HCT116 (cell line): Measurements from ENCODE around the gene MAPK8. TPM values are rescaled to one million over a fixed set of nuclear protein-coding genes. Genes with fewer than 3 reads are reported as not detected.

Experiments used
- ATAC-seq: fragments of 200-7000 bp; cut with Tn5 transposase; 2 replicates; pipeline ENCODE4 v1.9.1; 2020; ENCODE audit warnings: mild to moderate bottlenecking, moderate library complexity
- BruUV-seq: library from RNA; stranded (reverse); fragments of 400-500 nt; replicated peaks from 2 replicates; lab custom pipeline; 2021; lab: Mats Ljungman, UMichigan
- CTCF ChIA-PET: fragments of 300-600 bp; sonication (Branson Sonifier 250); formaldehyde crosslinking; loops from one replicate; lab custom pipeline; 2021; ENCODE audit warnings: antibody characterized with exemption; lab: Charles Lee
- POLR2A ChIA-PET: fragments of 300-600, 350-600 bp; sonication (Branson Sonifier 250); formaldehyde crosslinking; loops from one replicate; lab custom pipeline; 2021; ENCODE audit warnings: antibody characterized with exemption; lab: Charles Lee
- RAD21 ChIA-PET, 2 experiments: fragments of 300-600 bp; sonication (Branson Sonifier 250); formaldehyde crosslinking; loops; one replicate each; lab custom pipeline; 2023; ENCODE audit warnings: low total read pairs in 2 of 2; ENCODE audit not compliant: uncharacterized antibody in 2 of 2, unreplicated experiment in 2 of 2, low non-redundant PET in 1 of 2; lab: Charles Lee
- DNase-seq: peaks from one replicate; pipeline ENCODE4 v3.0.0-alpha.2; 2010; ENCODE audit warnings: low read depth, low spot score
- H2AFZ ChIP-seq: fragments of 200-600 bp; shearing (Covaris generic), sonication (generic); 2 replicates; pipeline ENCODE4 v1.6.1; 2017; ENCODE audit warnings: low read depth, mixed run types, mixed read lengths, antibody characterized with exemption, low read length; ENCODE audit not compliant: poor library complexity, severe bottlenecking
- H3K27ac ChIP-seq: 2 replicates; pipeline ENCODE4 v1.5.1; 2012; ENCODE audit warnings: low read depth, low read length
- H3K27me3 ChIP-seq: fragments of 200-600 bp; sonication (generic); 2 replicates; pipeline ENCODE4 v1.6.1; 2016; ENCODE audit warnings: mixed run types, low read length, mixed read lengths; ENCODE audit not compliant: insufficient read depth
- H3K36me3 ChIP-seq, 2 experiments: fragments of 200-500 bp in 1 of 2; fragments of 200-600 bp in 1 of 2; sonication (Bioruptor generic) in 1 of 2; sonication (generic) in 1 of 2; 2 replicates each; pipeline versions ENCODE4 v1.5.1 to v1.6.1; 2014 to 2016; ENCODE audit warnings: low read length in 2 of 2, inconsistent platforms in 1 of 2, mixed read lengths in 1 of 2, mixed run types in 1 of 2; ENCODE audit not compliant: insufficient read depth in 2 of 2, control insufficient read depth in 1 of 2
- H3K4me1 ChIP-seq, 2 experiments: fragments of 200-600 bp in 1 of 2; sonication (generic) in 1 of 2; 2 replicates each; pipeline versions ENCODE4 v1.5.1 to v1.6.1; 2012 to 2017; ENCODE audit warnings: low read length in 2 of 2, inconsistent platforms in 1 of 2, mild to moderate bottlenecking in 1 of 2, mixed read lengths in 1 of 2, mixed run types in 1 of 2, moderate library complexity in 1 of 2; ENCODE audit not compliant: insufficient read depth in 2 of 2, control insufficient read depth in 1 of 2
- H3K4me2 ChIP-seq: fragments of 200-600 bp; sonication (generic); 2 replicates; pipeline ENCODE4 v1.6.1; 2017; ENCODE audit warnings: mixed run types, low read length, mixed read lengths
- H3K4me3 ChIP-seq, 2 experiments: fragments of 200-600 bp in 1 of 2; sonication (generic) in 1 of 2; replicated peaks in 1 of 2; 2 replicates each; pipeline ENCODE4 v1.5.1; 2011 to 2016; ENCODE audit warnings: low read length in 2 of 2, control low read depth in 1 of 2, low read depth in 1 of 2, mild to moderate bottlenecking in 1 of 2, mixed read lengths in 1 of 2, mixed run types in 1 of 2
- H3K79me2 ChIP-seq: fragments of 200-600 bp; sonication (generic); 2 replicates; pipeline ENCODE4 v1.6.1; 2017; ENCODE audit warnings: mild to moderate bottlenecking, mixed run types, low read length, moderate library complexity, mixed read lengths; ENCODE audit not compliant: insufficient read depth
- H3K9ac ChIP-seq: fragments of 200-600 bp; sonication (generic); 2 replicates; pipeline ENCODE4 v1.6.1; 2016; ENCODE audit warnings: low read length, mixed read lengths
- H3K9me2 ChIP-seq: fragments of 200-600 bp; sonication (generic), shearing (Covaris generic); 2 replicates; pipeline ENCODE4 v1.6.1; 2017; ENCODE audit warnings: mixed run types, mild to moderate bottlenecking, moderate library complexity; ENCODE audit not compliant: insufficient read depth
- H3K9me3 ChIP-seq, 2 experiments: fragments of 200-500 bp in 1 of 2; fragments of 200-600 bp in 1 of 2; sonication (Bioruptor generic) in 1 of 2; sonication (generic) in 1 of 2; 2 replicates each; pipeline ENCODE4 v1.6.1; 2014 to 2017; ENCODE audit warnings: low read length in 2 of 2, mixed read lengths in 2 of 2, inconsistent platforms in 1 of 2, low read depth in 1 of 2, mild to moderate bottlenecking in 1 of 2, mixed run types in 1 of 2, moderate library complexity in 1 of 2; ENCODE audit not compliant: control insufficient read depth in 1 of 2, insufficient read depth in 1 of 2
- H4K20me1 ChIP-seq: fragments of 200-600 bp; sonication (generic), shearing (Covaris generic); 2 replicates; pipeline ENCODE4 v1.6.1; 2017; ENCODE audit warnings: mixed run types, mild to moderate bottlenecking, moderate library complexity; ENCODE audit not compliant: insufficient read depth
- ATF3 ChIP-seq: IDR thresholded peaks from 2 replicates; pipeline ENCODE4 v1.6.1; 2012
- CBX3 ChIP-seq: IDR thresholded peaks from 2 replicates; pipeline ENCODE4 v1.6.1; 2012; ENCODE audit warnings: low read depth
- CEBPB ChIP-seq: IDR thresholded peaks from 2 replicates; pipeline ENCODE4 v1.6.1; 2012; ENCODE audit warnings: low read depth
- CTCF ChIP-seq, 3 experiments: fragments of 200-600 bp in 1 of 3; sonication (generic) in 1 of 3; IDR thresholded peaks in 2 of 3; conservative IDR thresholded peaks in 1 of 3; 2 replicates each; pipeline ENCODE4 v1.5.1; 2012 to 2017; ENCODE audit warnings: low read depth in 2 of 3, low read length in 2 of 3, antibody characterized with exemption in 1 of 3, borderline replicate concordance in 1 of 3, control low read depth in 1 of 3, mild to moderate bottlenecking in 1 of 3, mixed read lengths in 1 of 3, mixed run types in 1 of 3, moderate library complexity in 1 of 3; ENCODE audit not compliant: insufficient read depth in 1 of 3
- ELF1 ChIP-seq: IDR thresholded peaks from 2 replicates; pipeline ENCODE4 v1.6.1; 2012; ENCODE audit warnings: low read depth, borderline replicate concordance
- EZH2 ChIP-seq: fragments of 200-600 bp; sonication (generic); IDR thresholded peaks from 2 replicates; pipeline ENCODE4 v1.6.1; 2017; ENCODE audit warnings: antibody characterized with exemption, mixed run types
- EZH2phosphoT487 ChIP-seq: fragments of 200-600 bp; IDR thresholded peaks from 2 replicates; pipeline ENCODE4 v1.6.1; 2018; ENCODE audit warnings: antibody characterized with exemption, borderline replicate concordance
- FOSL1 ChIP-seq: IDR thresholded peaks from 2 replicates; pipeline ENCODE4 v1.6.1; 2012; ENCODE audit warnings: low read depth
- MAX ChIP-seq: IDR thresholded peaks from 2 replicates; pipeline ENCODE4 v1.6.1; 2012
- POLR2A ChIP-seq: IDR thresholded peaks from 2 replicates; pipeline ENCODE4 v1.7.0; 2011; ENCODE audit warnings: borderline replicate concordance; ENCODE audit not compliant: insufficient read depth, insufficient read length; ENCODE audit errors: extremely low read depth
- POLR2AphosphoS5 ChIP-seq: IDR thresholded peaks from 2 replicates; pipeline ENCODE4 v1.6.1; 2011; ENCODE audit warnings: mild to moderate bottlenecking, low read depth, low read length, moderate library complexity
- SIN3A ChIP-seq: IDR thresholded peaks from 2 replicates; pipeline ENCODE4 v1.6.1; 2012; ENCODE audit warnings: low read depth
- SP1 ChIP-seq: IDR thresholded peaks from 2 replicates; pipeline ENCODE4 v1.6.1; 2012; ENCODE audit warnings: low read depth
- SRF ChIP-seq: IDR thresholded peaks from 2 replicates; pipeline ENCODE4 v1.6.1; 2012; ENCODE audit warnings: low read depth
- TCF7L2 ChIP-seq: IDR thresholded peaks from 2 replicates; pipeline ENCODE4 v1.7.0; 2011; ENCODE audit warnings: borderline replicate concordance, inconsistent platforms; ENCODE audit not compliant: insufficient read depth, insufficient read length; ENCODE audit errors: extremely low read depth
- YY1 ChIP-seq: IDR thresholded peaks from 2 replicates; pipeline ENCODE4 v1.6.1; 2011; ENCODE audit warnings: low read length, low read depth, moderate library complexity, mild to moderate bottlenecking; ENCODE audit not compliant: insufficient replicate concordance; ENCODE audit errors: extremely low read depth
- ZBTB33 ChIP-seq: IDR thresholded peaks from 2 replicates; pipeline ENCODE4 v1.6.1; 2011; ENCODE audit warnings: mild to moderate bottlenecking, low read length, moderate library complexity; ENCODE audit not compliant: insufficient replicate concordance; ENCODE audit errors: extremely low read depth
- intact Hi-C: fragments of 100-400 bp; cut with micrococcal nuclease; formaldehyde crosslinking; loops from 2 replicates; pipeline ENCODE4 v1.10.0; 2022
- total RNA-seq: library from RNA; stranded (reverse); gene quantifications from one replicate; pipeline ENCODE4 v1.2.1, GENCODE V29; 2021; ENCODE audit not compliant: unreplicated experiment

MAPK8 gene
- total RNA-seq, 1 experiment from 2014 or later: 71.0 TPM

GRCh38 chr10:48474765-48475365 is 168.4 kb downstream of the MAPK8 start:
- intact Hi-C loops: no loop called here
- CTCF ChIA-PET: no interaction called here
- RAD21 ChIA-PET: no interaction called here

More at GRCh38 chr10:48474765-48475365, 168.4 kb downstream of the MAPK8 start:
- H4K20me1 ChIP-seq: no peaks in the 10 kb centered on the region
- no peak overlapping the region for H3K4me2 ChIP-seq
- H3K9me3 ChIP-seq: no peaks in the 10 kb centered on the region
- POLR2A ChIA-PET: no interaction called here
- no peaks in the 10 kb centered on the region for H3K9me2 ChIP-seq
- no peak overlapping the region for H3K27ac ChIP-seq
- peaks cover 0 to 4% of the 10 kb centered on the region in 2 experiments; a peak in 1 of 4 replicates for H3K4me1 ChIP-seq
- BruUV-seq: no TSS peak
- no peak for ATAC-seq
- no peaks in the 10 kb centered on the region for H3K36me3 ChIP-seq
- no peak overlapping the region for H2AFZ ChIP-seq
- H3K79me2 ChIP-seq: no peaks in the 10 kb centered on the region
- no peak overlapping the region for H3K9ac ChIP-seq
- no peaks in the 10 kb centered on the region for H3K27me3 ChIP-seq
- no peak overlapping the region for H3K4me3 ChIP-seq
- no peak for TF ChIP-seq FOSL1
- TF ChIP-seq ATF3: no peak
- no peak for TF ChIP-seq ELF1
- no peak for TF ChIP-seq POLR2A
- no peak for TF ChIP-seq CEBPB
- TF ChIP-seq EZH2phosphoT487: no peak
- no peak for TF ChIP-seq MAX
- no peak for TF ChIP-seq CBX3
- TF ChIP-seq SP1: no peak
- no peak for TF ChIP-seq TCF7L2
- TF ChIP-seq CTCF (IDR thresholded peaks at IDR 0.05 in 2 of 3, conservative IDR thresholded peaks at IDR 0.05 in 1 of 3; ENCODE audit: borderline replicate concordance in 1 of 3, insufficient read depth in 1 of 3, low read depth in 2 of 3, low read length in 2 of 3): no peak
- no peak for TF ChIP-seq ZBTB33
- no peak for TF ChIP-seq SRF
- no peak for TF ChIP-seq YY1
- no peak for TF ChIP-seq POLR2AphosphoS5
- TF ChIP-seq EZH2: no peak
- no peak for TF ChIP-seq SIN3A
- DNase-seq: no peak
